Mucosa of rectum (tissue), 2 donors: Measurements from ENCODE around the gene ITPRID1.

ENCODE experiments used
- H3K27ac ChIP-seq, 2 donors: one replicate each; pipeline ENCODE4 v1.7.0; 2013; ENCODE audit warnings: inconsistent platforms in 2 of 2, low read depth in 2 of 2, low read length in 2 of 2
- H3K27me3 ChIP-seq, 2 donors: one replicate each; pipeline ENCODE4 v1.7.0; 2013; ENCODE audit warnings: low read length in 2 of 2; ENCODE audit not compliant: control insufficient read depth in 2 of 2, insufficient read depth in 2 of 2
- H3K36me3 ChIP-seq, 2 donors: one replicate each; pipeline ENCODE4 v1.7.0; 2013; ENCODE audit warnings: low read length in 2 of 2; ENCODE audit not compliant: control insufficient read depth in 2 of 2, insufficient read depth in 2 of 2
- H3K4me1 ChIP-seq, 2 donors: one replicate each; pipeline ENCODE4 v1.7.0; 2013; ENCODE audit warnings: low read length in 2 of 2, mild to moderate bottlenecking in 1 of 2; ENCODE audit not compliant: control insufficient read depth in 2 of 2, insufficient read depth in 2 of 2
- H3K4me3 ChIP-seq, 2 donors: one replicate each; pipeline ENCODE4 v1.7.0; 2013; ENCODE audit warnings: low read length in 2 of 2
- H3K9ac ChIP-seq, 2 donors: one replicate each; pipeline ENCODE4 v1.7.0; 2013; ENCODE audit warnings: low read length in 2 of 2, low read depth in 1 of 2, mild to moderate bottlenecking in 1 of 2
- H3K9me3 ChIP-seq, 2 donors: one replicate each; pipeline ENCODE4 v1.7.0; 2013; ENCODE audit warnings: low read length in 2 of 2; ENCODE audit not compliant: control insufficient read depth in 2 of 2
- donor health status: healthy.
- donor health status: Normal muscosa, but diverticular disease.

The ITPRID1 gene

DNA sequence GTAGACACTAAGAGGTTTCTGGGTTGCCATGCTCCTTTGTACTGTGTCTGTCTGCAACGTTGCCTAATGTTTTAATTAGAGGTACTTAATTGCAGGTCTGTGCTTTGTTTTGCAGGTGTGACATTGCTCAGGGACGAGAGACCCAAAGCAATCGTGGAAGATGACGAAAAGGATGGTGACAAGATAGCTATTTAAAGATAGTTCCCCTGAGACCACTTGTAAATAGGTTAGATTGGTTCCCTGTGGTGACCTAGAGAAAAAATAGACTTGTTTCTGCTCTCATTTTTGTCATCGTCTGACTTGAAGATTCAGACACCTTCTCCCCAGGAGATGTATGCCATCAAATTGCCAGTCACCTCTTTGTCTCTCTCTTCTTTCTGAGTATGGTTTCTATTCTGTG is 193.2 kb downstream of the ITPRID1 start:
- Histone ChIP-seq H3K4me1 (no peaks in the 10 kb centered on the region), H3K27ac (no peak overlapping the region), H3K27me3 (no peaks in the 10 kb centered on the region), H3K9me3 (no peaks in the 10 kb centered on the region), H3K36me3 (no peaks in the 10 kb centered on the region), H3K9ac (no peak overlapping the region), H3K4me3 (no peak overlapping the region)
